ENCODE measurements around the gene MAMLD1.
"Not testable (repeated sequence)": the region's sequence is repeated elsewhere in the genome, so short reads cannot be mapped to it uniquely, and the experiment has no call there.

MAMLD1 gene, protein sequence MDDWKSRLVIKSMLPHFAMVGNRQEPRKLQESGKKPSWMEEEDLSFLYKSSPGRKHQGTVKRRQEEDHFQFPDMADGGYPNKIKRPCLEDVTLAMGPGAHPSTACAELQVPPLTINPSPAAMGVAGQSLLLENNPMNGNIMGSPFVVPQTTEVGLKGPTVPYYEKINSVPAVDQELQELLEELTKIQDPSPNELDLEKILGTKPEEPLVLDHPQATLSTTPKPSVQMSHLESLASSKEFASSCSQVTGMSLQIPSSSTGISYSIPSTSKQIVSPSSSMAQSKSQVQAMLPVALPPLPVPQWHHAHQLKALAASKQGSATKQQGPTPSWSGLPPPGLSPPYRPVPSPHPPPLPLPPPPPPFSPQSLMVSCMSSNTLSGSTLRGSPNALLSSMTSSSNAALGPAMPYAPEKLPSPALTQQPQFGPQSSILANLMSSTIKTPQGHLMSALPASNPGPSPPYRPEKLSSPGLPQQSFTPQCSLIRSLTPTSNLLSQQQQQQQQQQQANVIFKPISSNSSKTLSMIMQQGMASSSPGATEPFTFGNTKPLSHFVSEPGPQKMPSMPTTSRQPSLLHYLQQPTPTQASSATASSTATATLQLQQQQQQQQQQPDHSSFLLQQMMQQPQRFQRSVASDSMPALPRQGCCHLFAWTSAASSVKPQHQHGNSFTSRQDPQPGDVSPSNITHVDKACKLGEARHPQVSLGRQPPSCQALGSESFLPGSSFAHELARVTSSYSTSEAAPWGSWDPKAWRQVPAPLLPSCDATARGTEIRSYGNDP

DNA sequence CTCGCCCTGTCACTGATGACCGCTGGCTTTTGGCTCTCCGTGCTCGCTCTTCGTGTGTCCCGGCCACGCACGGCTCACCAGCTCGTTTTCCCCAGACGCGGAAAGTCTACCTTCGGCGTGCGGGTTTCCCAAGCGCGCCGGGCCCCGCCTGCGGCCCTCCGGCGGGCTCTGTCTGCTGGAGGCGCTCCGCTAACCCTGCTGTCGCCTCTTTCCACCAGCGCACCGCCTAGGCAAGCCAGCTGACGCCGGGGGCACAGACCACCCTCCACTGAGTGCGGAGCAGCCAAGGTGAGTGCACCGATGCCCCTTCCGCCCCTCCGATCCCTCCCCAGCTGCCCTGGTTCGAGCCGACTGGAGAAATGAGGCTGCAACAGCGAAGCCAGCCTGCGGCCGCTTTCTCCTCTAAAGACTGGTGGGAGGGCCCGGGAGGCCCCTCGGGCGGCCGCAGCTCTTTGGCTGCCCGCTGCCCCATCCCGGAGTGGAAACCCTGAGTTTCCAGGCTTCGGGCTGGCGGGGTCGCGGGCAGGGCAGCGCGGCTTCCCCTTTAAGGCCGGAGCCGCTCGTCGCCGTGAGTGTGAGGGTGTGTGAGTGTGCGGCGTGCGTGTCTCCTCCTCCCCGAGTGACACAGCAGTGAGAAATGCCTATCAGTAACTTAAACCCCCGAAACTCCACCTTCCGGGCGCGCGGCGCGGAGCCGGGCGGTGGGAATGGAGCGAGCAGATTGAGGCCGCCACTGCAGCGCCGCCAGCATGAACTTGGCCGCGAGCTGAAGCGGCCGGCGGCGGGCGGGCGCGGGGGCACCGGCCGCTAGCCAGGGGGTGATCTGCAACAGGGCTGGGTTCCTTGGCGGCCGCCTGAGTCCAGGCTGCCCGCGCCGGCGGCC, at the start of gene MAMLD1:
TSS of gene MAMLD1 (plus strand) at position 719 of the 883 bp plus-strand sequence. CDS start 82,200 bp downstream, outside the sequence.
- no peak for DNase-seq

DNA sequence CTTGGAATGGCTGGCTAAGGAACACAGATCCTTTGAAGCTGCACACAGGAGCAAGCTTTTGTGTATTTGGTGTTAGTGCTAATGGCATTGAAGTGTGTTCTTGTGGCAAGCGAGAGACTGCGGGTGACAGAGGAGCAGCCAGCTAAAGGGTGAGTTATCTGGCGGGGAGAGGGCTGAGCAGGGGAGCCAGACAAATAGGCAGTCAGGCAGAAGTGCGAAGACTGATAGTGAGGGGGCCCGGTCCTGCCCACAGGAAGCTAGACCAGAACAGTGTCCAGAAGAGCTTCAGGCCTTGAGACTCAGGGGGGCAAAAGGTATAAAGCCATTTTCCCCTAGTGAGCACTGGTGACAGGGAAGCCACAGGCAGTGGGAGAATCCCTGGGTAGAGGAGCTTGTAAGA, 49.6 kb upstream of the MAMLD1 start:
- no peak for DNase-seq

DNA sequence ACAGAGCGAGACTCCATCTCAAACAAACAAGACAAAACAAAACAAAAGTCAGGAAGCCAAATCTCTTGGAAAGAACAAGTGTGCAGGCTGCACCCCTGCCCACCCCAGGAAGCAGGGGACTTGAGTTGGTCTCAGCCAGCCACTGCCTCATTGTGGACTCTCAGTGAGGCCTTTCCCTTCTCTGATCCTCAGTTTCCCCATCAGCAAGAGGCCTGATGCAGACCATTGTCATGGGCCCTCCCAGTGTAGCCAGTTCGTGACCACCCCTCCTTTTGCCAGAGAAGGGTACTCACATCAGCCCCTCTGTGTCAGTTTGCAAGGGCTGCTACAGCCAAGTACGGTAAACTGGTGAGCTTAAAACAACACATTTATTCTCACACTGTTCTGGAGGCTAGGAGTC, 48.9 kb upstream of the MAMLD1 start:
- DNase-seq: no peak

DNA sequence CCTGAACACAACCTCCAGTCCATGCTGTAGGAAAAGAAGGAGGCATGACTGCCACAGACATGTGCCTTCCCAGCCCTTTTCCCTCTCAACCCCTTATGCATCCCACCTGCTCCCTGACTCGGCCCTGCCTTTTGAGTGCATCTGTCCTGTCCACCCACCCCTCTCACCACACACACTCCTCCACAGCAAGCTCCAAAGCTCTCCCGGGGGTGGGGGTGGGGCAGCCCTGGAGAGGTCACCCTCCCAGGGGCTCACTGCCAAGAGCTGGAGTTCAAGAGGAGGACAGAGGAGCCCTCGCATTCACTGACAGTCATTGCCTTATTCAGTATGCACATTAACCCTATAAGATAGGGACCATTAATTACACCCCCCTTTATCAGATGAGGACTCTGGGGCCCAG, 46.6 kb upstream of the MAMLD1 start:
- no peak for DNase-seq

DNA sequence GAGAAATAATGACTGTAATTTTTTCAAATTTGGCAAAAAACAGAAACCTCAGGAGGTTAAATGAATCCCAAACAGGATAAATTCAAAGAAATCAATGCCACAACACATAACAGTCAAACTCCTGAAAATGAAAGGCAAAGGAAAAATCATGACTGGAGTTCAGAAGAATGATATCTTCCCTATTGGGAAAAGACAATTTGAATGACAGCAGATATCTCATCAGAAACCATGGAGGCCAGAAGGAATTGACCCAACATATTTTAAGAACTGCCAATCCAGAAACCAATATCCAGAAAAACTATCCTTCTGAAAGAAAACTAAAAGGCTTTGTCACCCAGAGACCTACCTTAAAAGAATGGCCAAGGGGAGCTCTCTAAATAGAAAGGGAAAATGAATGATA, 40.1 kb upstream of the MAMLD1 start:
- no peak for DNase-seq

DNA sequence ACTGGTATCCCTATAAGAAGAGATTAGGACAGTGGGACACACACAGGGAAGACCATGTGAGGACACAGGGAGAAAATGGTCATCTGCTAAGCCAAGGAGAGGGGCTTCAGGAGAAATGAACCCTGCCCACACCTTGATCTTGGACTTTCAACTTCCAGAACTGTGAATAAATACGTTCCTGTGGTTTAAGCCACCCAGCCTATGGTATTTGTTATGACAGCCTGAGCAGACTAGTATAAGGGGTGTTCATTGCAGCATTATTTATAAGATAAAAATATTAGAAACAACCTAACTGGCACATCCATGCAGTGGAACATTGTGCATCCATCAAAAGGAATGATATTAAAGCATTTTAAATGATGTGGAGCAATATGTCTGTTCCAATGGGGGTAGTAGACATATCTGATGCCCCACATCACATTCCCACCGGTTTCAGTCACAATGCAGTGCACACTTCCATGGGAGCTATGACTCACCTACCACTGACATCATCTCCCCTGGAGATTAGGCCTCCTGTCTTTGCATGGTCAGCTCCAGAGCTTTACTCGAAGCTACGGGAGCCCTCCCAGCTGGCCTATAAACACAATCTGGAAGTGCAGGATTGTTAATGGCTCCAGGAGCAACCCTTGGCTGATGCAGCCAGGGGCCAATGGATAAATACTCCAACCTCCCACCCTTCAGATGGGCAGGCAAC, 38.9 kb upstream of the MAMLD1 start:
- no peak for DNase-seq

DNA sequence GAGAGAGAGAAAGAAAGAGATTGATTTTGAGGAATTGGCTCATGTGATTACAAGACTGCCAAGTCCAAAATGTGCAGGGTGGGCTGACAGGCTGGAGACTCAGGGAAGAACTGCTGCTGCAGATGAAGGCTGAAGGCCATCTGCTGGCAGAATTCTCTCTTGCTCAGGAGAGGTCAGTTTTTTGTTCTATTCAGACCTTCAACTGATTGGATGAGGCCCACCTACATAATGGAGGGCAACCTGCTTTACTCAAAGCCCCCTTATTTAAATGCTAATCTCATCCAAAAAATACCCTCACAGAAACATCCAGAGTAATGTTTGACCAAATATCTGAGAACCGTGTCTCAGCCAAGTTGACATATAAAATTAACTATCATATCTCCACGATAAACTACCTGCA, 38.2 kb upstream of the MAMLD1 start:
- no peak for DNase-seq

DNA sequence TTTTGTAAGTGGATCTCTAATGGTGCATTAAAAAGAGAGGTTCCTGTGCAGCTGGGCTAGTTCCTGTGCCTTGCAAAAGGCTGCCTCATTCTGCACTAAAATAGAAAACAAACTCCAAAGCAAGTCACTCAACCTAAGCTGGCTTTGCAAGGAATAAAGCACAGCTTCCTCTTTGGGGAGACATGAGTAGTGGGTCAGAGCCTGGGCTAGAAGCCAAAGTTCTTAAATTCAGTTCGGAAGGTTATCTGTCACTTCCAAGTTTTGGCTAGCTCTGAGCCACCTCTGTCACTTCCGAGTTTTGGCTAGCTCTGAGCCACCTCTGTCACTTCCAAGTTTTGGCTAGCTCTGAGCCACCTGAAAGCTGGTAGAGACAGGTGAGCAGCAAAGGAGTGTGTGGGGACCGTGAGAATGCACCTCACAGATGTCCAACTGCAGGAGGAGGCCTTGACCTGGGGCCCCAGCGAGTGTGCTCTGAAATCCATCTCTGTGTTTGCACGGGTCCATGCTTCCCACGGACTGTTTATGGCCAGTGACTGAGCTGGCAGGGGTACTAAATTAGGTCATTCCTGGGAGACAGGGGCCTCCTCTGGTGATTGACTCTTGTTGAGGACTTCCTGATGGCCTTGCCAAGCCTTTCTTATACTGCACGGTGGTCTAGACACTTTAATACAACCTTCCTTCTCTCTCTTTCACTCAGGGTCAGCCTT, 36.4 kb upstream of the MAMLD1 start:
- DNase-seq: no peak

DNA sequence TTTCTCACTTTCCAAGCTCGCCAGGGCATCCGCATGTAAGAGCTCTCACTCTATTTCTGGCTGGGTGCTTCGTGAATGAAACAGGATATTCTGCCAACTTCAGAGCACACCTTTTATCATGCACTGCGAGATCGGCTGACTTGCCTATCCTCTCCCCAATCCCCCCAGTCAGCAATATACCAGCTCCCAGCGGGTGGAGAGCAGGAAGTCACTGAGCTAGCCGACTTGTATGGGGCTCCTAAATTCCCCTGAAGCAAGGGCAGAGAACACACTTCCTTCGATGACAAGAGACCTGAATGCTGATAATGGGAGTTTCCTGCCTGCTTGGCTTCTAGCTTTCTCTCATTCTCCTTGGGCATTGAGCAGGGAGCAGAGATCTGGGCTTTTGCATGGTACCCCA, 33.8 kb upstream of the MAMLD1 start:
- DNase-seq: no peak

DNA sequence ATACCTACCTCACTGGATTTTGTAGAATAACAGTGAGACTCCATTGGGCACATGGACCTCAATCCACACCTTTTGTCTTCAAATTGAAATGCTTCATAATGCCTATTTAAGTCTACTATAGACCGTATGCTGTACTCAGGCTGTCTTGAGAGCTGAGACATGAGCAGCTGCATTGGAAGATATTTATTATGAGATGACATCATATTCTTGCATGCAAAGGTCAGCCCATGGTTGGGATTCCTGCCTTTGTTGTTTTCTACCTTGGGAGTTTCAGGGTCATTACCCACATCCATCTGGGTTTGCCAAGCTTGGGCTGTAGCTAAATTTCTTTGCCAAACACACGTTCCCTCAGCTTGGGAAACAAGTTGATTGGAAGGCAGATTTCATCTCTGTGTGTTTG, 33.2 kb upstream of the MAMLD1 start:
- no peak for DNase-seq

DNA sequence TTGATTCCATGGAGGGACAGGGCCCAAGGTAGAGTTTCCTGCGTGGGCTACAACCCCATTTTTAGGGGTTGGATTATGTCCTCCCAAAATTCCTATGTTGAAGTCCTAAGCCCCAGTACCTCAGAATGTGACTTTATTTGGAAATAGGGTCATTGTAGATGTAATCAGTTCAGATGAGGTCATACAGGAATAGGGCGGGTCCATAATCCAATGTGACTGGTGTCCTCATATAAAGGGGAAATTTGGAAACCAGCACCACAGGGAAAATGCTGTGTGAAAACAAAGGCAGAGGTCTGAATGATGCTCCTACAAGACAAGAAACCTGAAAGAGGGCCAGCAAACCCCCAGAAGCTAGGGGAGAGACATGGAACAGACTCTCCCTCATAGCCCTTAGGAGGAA, 31.1 kb upstream of the MAMLD1 start:
- DNase-seq: no peak

DNA sequence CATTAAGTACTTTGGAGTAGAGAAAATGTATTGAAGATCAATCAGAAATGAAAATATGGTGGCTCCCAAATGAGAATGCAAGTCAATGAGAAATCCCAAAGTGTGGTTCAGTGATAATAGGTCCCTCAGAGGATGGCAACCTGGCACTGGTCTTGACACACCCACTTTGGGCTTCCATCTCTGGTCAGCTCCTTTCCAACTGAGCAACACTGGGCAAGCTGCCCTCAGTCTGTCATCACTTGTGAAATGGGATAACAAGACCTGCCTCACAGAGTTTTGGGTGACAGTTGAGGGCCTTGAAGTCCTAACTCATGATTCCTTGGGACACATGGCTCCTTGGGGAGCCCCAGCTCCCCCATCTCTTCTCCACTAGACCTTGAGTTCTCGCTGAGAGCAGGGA, 29.0 kb upstream of the MAMLD1 start:
- DNase-seq: no peak

DNA sequence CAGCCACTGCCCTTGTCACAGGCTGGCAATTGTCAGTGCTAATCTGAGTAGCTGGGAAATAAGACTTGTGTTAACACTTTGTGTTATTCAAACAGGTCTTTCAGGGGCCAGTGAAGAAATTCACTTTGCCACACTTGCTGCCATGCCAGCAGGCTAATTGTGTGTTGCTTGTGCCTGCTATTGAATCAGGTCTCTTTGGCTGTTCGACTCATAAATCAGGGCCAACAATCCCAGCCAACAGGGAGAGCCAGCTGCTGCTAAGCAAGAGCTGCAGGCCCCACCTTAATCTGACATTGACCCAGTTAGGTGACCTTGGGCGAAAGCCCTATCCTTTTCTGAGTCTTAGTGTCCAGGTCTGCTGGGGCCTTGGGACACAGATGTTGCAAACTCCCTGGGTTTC, 28.1 kb upstream of the MAMLD1 start:
- no peak for DNase-seq

DNA sequence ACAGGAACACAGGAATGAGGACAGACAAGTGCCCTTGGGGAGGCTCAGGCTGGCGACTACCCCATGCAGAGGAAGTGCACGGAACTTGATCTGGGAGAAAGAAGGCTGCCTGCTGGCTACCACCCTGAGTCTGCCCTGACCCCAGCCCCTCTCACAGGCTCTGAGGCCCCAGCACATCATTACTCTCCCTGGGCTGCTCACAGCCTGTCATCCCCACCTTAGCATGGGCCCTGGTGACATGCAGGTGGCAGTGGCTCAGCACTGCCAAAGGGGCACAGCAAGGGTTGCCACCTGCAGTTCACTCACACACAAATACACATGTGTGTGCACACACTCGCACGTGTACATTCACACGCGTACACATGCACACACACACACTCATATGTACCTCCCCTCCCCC, 26.1 kb upstream of the MAMLD1 start:
- no peak for DNase-seq

DNA sequence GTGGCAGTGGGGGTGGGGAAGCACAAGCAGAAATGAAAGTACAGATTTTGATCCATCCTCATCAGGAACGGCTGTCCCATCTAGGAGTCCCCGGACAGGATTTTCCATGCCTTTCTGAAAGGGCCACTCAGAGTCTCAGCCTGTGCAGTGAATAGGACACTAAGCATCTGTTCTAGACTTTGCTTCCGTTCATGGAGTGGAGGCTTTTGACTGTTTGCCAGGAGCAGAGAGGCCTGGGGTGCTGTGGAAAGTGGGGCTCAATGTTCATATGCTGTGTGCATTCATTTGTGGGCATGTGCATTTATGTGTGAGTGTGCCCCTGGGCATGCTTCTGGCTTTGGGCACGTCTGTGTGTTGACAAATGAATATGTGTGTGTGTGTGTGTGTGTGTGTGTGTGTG, 25.6 kb upstream of the MAMLD1 start:
- no peak for DNase-seq

DNA sequence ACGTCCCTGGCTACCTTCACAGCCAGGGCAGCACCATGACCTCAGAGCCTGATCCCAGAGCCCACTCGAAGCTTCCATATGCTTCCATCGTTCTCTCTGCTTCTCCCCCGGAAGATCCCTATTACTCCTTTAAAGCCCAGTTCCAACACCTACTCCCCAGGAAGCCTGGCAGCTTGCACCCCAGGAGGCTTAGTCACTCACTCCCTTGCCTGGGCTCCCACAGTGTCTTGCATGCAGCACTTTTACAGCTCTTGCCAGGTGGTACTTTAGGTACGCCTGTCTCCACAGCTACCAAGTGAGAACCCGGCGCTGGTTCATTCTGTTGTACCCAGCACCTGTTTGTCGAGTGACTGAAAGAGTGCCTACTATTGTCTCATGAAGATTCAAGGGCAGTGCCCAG, 24.5 kb upstream of the MAMLD1 start:
- DNase-seq: no peak

DNA sequence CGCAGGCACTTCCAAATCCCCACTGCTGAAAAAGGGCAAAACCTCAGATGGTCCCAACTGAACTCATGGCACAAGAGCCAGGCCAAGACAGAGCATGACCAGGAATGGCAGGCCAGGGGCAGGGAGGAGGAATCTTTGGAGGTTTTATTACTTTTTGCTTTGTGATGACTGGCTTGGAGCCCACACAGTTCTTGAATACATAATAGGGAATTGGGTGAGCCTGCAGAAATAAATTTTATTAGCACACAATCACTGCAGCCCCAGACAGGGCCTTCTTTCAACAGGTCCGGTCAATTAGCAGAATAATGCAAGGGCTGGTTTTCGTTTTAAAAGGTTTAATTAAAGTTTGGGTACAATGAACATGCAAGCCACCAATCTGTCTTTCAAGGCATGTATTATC, 23.4 kb upstream of the MAMLD1 start:
- DNase-seq: no peak

DNA sequence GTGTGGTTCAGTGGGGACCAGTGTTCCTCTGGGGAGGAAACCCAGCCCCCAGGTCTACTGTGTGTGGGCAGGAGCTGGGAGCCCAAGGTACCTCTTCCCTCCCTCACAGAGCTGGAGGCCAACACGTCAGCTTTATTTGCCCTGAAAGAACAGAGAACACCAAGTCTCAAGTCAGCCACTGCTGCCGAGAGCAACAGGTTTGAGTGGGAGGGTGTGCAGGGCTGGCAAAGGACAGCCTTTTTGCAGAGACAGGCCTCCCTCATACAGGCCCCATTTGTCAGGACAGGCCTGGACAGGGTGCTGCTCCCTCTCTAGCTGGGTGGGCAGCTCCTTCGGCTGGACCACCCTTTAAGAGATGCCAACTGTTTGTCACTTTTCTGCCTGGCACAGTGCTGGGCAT, 22.8 kb upstream of the MAMLD1 start:
- not testable (repeated sequence) for DNase-seq

DNA sequence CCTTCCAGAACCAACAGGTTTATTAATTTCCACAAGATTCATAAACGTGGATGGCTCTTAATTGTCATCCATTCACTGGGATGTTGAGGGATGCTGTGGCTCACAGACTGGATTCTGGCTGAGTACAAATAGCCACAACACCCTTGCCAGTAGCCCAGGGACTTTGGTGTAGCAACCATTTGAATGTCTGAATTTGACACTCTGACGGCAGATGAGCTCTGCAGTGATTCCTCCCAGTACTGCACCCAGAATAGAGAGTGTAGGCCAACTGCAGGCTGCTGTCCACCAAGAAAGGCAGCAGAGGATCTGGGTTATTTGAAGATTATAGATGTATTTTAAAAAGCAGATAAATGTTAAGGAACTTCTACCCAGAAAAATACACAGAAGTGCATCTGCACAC, 15.6 kb upstream of the MAMLD1 start:
- no peak for DNase-seq

DNA sequence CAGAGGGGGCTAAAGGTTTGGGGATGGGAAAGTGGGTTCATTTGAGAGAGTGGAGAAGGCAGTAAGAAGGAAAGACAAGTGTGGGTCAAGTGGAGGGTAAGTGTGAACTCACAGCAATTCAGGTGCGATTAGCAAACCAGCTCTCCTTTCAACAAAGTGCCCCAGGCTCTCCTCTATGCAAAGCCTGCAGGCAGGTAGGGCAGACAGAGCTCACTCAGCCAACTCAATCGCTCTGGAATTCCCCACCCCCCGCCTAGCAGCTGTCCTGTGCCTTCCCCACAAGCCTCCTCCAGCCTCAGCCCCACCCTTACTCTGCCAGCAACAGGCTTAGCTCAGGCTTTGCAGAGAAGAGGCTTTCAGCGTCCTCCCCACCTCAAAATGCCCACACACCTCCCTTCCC, 14.8 kb upstream of the MAMLD1 start:
- no peak for DNase-seq

DNA sequence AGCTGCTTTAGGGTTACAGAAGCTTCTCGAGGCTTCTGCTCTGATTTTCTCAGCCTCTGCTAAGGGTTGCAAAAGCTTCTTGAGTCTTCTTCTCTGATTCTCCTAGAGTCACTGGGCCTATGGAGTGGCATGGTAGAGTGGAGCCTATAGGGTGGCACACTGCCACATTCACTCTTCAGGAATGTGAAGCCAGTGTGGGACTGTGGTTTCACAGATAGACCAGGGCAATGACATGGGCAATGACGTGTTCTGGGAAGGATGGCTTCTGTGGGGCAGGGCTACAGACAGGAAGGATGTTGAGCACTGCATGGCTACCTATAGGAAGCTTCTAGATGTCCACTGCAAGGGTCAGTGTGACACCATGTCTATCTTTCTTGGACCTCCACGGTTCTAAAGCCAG, 11.0 kb upstream of the MAMLD1 start:
- DNase-seq: no peak

DNA sequence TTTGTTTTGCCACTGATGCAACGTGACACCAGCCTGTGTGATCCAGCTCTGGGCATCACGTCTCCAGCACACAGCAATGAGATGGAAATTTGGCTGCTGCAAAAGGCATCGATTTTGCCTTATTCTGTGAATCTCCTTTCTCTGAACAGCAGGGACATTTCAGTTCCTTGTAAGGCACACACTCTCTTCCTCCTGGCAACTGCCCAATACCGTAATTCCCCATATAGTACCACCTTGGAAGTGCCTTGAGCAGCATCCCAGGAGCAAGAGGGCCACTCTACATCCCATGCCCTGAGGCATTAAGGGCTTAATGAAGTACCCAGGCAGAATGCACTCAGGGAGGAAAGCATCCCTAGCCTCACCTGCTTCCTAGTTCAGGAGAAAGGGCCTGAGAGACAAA, 10.5 kb upstream of the MAMLD1 start:
- no peak for DNase-seq
